GM23338 (cell line): Measurements from ENCODE around the gene ZNF776. TPM values are rescaled to one million over a fixed set of nuclear protein-coding genes. Genes with fewer than 3 reads are reported as not detected.

ENCODE experiments used
- ATAC-seq: fragments of 200-7000 bp; cut with Tn5 transposase; 3 replicates; pipeline ENCODE4 v1.9.1; 2020
- DNase-seq: peaks from one replicate; pipeline ENCODE4 v3.0.0-alpha.2; 2015; ENCODE audit warnings: low spot score
- H2AFZ ChIP-seq: fragments of 200-600 bp; sonication (generic); 2 replicates; pipeline ENCODE4 v1.8.0; 2016; ENCODE audit warnings: antibody characterized with exemption, mild to moderate bottlenecking, moderate library complexity
- H3F3A ChIP-seq: fragments of 200-600 bp; sonication (generic); replicated peaks from 2 replicates; pipeline ENCODE4 v1.8.0; 2017; ENCODE audit warnings: antibody characterized with exemption, mixed run types, low read depth
- H3K27ac ChIP-seq: fragments of 200-600 bp; sonication (generic); 2 replicates; pipeline ENCODE4 v1.6.1; 2016; ENCODE audit warnings: low read depth
- H3K27me3 ChIP-seq: fragments of 200-600 bp; sonication (generic); 2 replicates; pipeline ENCODE4 v1.8.0; 2016; ENCODE audit warnings: mild to moderate bottlenecking, mixed run types, moderate library complexity; ENCODE audit not compliant: insufficient read depth
- H3K36me3 ChIP-seq: fragments of 200-600 bp; sonication (generic); 2 replicates; pipeline ENCODE4 v1.8.0; 2016; ENCODE audit warnings: mild to moderate bottlenecking; ENCODE audit not compliant: insufficient read depth
- H3K4me1 ChIP-seq: fragments of 200-600 bp; sonication (generic); 2 replicates; pipeline ENCODE4 v1.8.0; 2016; ENCODE audit warnings: mild to moderate bottlenecking, moderate library complexity; ENCODE audit not compliant: insufficient read depth
- H3K4me2 ChIP-seq: fragments of 200-600 bp; sonication (generic); 2 replicates; pipeline ENCODE4 v1.7.1; 2017; ENCODE audit warnings: mixed run types
- H3K4me3 ChIP-seq: fragments of 200-600 bp; sonication (generic); 2 replicates; pipeline ENCODE4 v1.6.1; 2016; ENCODE audit warnings: mixed run types
- H3K79me2 ChIP-seq: fragments of 200-600 bp; sonication (generic); replicated peaks from 2 replicates; pipeline ENCODE4 v1.8.0; 2017; ENCODE audit warnings: mild to moderate bottlenecking; ENCODE audit not compliant: insufficient read depth
- H3K9me2 ChIP-seq: fragments of 200-600 bp; sonication (generic); 2 replicates; pipeline ENCODE4 v1.8.0; 2017; ENCODE audit not compliant: insufficient read depth
- H4K20me1 ChIP-seq: fragments of 200-600 bp; sonication (generic); replicated peaks from 2 replicates; pipeline ENCODE4 v1.8.0; 2017; ENCODE audit warnings: mild to moderate bottlenecking; ENCODE audit not compliant: insufficient read depth
- H3K27ac Mint-ChIP-seq: 2 replicates; pipeline ENCODE4 v1.8.0; 2020; ENCODE audit warnings: inconsistent platforms, mild to moderate bottlenecking, moderate library complexity, mixed read lengths
- H3K27me3 Mint-ChIP-seq: 3 replicates; pipeline ENCODE4 v1.8.0; 2022; ENCODE audit warnings: low read depth, mild to moderate bottlenecking, moderate library complexity, mixed read lengths, inconsistent platforms; ENCODE audit not compliant: insufficient read depth, poor library complexity
- H3K36me3 Mint-ChIP-seq: 3 replicates; pipeline ENCODE4 v1.8.0; 2021; ENCODE audit warnings: low read depth, mild to moderate bottlenecking, inconsistent platforms, moderate library complexity, mixed read lengths
- H3K4me1 Mint-ChIP-seq: 3 replicates; pipeline ENCODE4 v1.8.0; 2020; ENCODE audit warnings: mild to moderate bottlenecking, inconsistent platforms, mixed read lengths
- H3K4me3 Mint-ChIP-seq: 3 replicates; pipeline ENCODE4 v1.8.0; 2021; ENCODE audit warnings: moderate library complexity, mild to moderate bottlenecking, inconsistent platforms, mixed read lengths
- H3K9me3 Mint-ChIP-seq: 3 replicates; pipeline ENCODE4 v1.8.0; 2020; ENCODE audit warnings: moderate library complexity, mild to moderate bottlenecking, inconsistent platforms, mixed read lengths
- CREB1 ChIP-seq: fragments of 250-450 bp; sonication (Bioruptor Pico); IDR thresholded peaks from 2 replicates; pipeline ENCODE4 v1.5.0; 2020; ENCODE audit warnings: low read depth, mild to moderate bottlenecking, moderate library complexity
- EZH2 ChIP-seq: fragments of 200-600 bp; sonication (generic); IDR thresholded peaks from one replicate; pipeline ENCODE4 v1.8.0; 2017; ENCODE audit warnings: antibody characterized with exemption, mild to moderate bottlenecking, low read depth; ENCODE audit not compliant: unreplicated experiment
- EZH2phosphoT487 ChIP-seq: fragments of 200-600 bp; sonication (generic); IDR thresholded peaks from one replicate; pipeline ENCODE4 v1.8.1; 2018; ENCODE audit warnings: antibody characterized with exemption; ENCODE audit not compliant: unreplicated experiment
- JUNB ChIP-seq: IDR thresholded peaks from one replicate; pipeline ENCODE4 v1.6.1; 2016; ENCODE audit warnings: antibody characterized with exemption; ENCODE audit not compliant: unreplicated experiment
- NANOG ChIP-seq: IDR thresholded peaks from 2 replicates; pipeline ENCODE4 v1.6.1; 2016; ENCODE audit warnings: antibody characterized with exemption, borderline replicate concordance
- POLR2AphosphoS5 ChIP-seq: IDR thresholded peaks from 2 replicates; pipeline ENCODE4 v1.6.1; 2016; ENCODE audit warnings: antibody characterized with exemption, low read depth
- STAT1 ChIP-seq: IDR thresholded peaks from one replicate; pipeline ENCODE4 v1.6.1; 2016; ENCODE audit warnings: antibody characterized with exemption; ENCODE audit not compliant: unreplicated experiment
- ZNF114 ChIP-seq: fragments of 250-450 bp; sonication (Bioruptor Pico); IDR thresholded peaks from 2 replicates; pipeline ENCODE4 v1.5.0; 2020; ENCODE audit warnings: mild to moderate bottlenecking, moderate library complexity
- ZNF331 ChIP-seq: fragments of 250-450 bp; sonication (Bioruptor Pico); IDR thresholded peaks from 2 replicates; pipeline ENCODE4 v1.5.0; 2020; ENCODE audit warnings: low read depth, mild to moderate bottlenecking, moderate library complexity
- polyA plus RNA-seq: library from polyadenylated mRNA; unstranded; fragments of >200 nt; fragmentation: Nextera tagmentation; extraction: Ambion mirVana; gene quantifications from 2 replicates; pipeline ENCODE4 v1.2.1, GENCODE V29; 2016
- total RNA-seq: library from RNA; depleted of rRNA; stranded (reverse); fragments of >200 nt; shearing (Covaris generic); gene quantifications from 2 replicates; pipeline ENCODE4 v1.2.3, GENCODE V29; 2014
- TF ChIP-seq, protein P1 (sequence below): fragments of 250-450 bp; sonication (Bioruptor Pico); IDR thresholded peaks from 2 replicates; pipeline ENCODE4 v1.5.0; 2020; ENCODE audit warnings: mild to moderate bottlenecking, moderate library complexity
- TF ChIP-seq, protein P2 (sequence below), 2 experiments: fragments of 200-600 bp in 1 of 2; sonication (generic) in 1 of 2; conservative IDR thresholded peaks; 2 replicates each; pipeline versions ENCODE4 v1.5.1 to v1.6.1; 2016 to 2017; ENCODE audit warnings: antibody characterized with exemption in 2 of 2, low read depth in 2 of 2, mild to moderate bottlenecking in 2 of 2, moderate library complexity in 1 of 2
- TF ChIP-seq, protein P3 (sequence below): IDR thresholded peaks from 2 replicates; pipeline ENCODE4 v1.6.1; 2016; ENCODE audit warnings: antibody characterized with exemption
- TF ChIP-seq, protein P4 (sequence below): IDR thresholded peaks from one replicate; pipeline ENCODE4 v1.6.1; 2018; ENCODE audit warnings: antibody characterized with exemption; ENCODE audit not compliant: unreplicated experiment

ZNF776 gene
- total and polyA plus RNA-seq, 2 experiments from 2014 or later: 5.9 to 19.4 TPM

DNA sequence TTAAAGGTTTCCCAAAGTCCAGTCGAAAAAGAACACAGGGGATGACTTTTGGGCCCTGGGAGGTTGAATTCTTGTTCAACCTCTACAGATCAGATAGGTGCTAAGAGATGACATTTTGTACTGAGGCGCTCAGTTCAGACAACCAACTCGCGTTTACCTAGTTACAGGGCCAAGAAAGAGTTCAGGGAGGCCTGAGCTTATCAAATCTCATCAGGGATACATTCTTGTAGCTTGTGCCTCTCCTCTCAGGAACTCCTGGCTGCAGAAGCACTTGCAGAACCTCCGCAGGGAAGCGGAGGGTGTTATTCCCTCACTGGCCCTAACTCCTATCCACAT is 825 bp downstream of the ZNF776 start:
- TF ChIP-seq, protein P1, sequence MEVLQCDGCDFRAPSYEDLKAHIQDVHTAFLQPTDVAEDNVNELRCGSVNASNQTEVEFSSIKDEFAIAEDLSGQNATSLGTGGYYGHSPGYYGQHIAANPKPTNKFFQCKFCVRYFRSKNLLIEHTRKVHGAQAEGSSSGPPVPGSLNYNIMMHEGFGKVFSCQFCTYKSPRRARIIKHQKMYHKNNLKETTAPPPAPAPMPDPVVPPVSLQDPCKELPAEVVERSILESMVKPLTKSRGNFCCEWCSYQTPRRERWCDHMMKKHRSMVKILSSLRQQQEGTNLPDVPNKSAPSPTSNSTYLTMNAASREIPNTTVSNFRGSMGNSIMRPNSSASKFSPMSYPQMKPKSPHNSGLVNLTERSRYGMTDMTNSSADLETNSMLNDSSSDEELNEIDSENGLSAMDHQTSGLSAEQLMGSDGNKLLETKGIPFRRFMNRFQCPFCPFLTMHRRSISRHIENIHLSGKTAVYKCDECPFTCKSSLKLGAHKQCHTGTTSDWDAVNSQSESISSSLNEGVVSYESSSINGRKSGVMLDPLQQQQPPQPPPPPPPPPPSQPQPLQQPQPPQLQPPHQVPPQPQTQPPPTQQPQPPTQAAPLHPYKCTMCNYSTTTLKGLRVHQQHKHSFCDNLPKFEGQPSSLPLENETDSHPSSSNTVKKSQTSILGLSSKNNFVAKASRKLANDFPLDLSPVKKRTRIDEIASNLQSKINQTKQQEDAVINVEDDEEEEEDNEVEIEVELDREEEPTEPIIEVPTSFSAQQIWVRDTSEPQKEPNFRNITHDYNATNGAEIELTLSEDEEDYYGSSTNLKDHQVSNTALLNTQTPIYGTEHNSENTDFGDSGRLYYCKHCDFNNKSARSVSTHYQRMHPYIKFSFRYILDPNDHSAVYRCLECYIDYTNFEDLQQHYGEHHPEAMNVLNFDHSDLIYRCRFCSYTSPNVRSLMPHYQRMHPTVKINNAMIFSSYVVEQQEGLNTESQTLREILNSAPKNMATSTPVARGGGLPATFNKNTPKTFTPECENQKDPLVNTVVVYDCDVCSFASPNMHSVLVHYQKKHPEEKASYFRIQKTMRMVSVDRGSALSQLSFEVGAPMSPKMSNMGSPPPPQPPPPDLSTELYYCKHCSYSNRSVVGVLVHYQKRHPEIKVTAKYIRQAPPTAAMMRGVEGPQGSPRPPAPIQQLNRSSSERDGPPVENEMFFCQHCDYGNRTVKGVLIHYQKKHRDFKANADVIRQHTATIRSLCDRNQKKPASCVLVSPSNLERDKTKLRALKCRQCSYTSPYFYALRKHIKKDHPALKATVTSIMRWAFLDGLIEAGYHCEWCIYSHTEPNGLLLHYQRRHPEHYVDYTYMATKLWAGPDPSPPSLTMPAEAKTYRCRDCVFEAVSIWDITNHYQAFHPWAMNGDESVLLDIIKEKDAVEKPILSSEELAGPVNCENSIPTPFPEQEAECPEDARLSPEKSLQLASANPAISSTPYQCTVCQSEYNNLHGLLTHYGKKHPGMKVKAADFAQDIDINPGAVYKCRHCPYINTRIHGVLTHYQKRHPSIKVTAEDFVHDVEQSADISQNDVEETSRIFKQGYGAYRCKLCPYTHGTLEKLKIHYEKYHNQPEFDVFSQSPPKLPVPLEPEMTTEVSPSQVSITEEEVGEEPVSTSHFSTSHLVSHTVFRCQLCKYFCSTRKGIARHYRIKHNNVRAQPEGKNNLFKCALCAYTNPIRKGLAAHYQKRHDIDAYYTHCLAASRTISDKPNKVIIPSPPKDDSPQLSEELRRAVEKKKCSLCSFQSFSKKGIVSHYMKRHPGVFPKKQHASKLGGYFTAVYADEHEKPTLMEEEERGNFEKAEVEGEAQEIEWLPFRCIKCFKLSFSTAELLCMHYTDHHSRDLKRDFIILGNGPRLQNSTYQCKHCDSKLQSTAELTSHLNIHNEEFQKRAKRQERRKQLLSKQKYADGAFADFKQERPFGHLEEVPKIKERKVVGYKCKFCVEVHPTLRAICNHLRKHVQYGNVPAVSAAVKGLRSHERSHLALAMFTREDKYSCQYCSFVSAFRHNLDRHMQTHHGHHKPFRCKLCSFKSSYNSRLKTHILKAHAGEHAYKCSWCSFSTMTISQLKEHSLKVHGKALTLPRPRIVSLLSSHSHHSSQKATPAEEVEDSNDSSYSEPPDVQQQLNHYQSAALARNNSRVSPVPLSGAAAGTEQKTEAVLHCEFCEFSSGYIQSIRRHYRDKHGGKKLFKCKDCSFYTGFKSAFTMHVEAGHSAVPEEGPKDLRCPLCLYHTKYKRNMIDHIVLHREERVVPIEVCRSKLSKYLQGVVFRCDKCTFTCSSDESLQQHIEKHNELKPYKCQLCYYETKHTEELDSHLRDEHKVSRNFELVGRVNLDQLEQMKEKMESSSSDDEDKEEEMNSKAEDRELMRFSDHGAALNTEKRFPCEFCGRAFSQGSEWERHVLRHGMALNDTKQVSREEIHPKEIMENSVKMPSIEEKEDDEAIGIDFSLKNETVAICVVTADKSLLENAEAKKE: no peak
- TF ChIP-seq EZH2 (no peak), ZNF331 (CRISPR knock-in tag) (no peak), JUNB (no peak), NANOG (no peak), ZNF114 (CRISPR knock-in tag) (no peak), POLR2AphosphoS5 (no peak), CREB1 (CRISPR knock-in tag) (no peak), EZH2phosphoT487 (no peak), STAT1 (no peak)
- TF ChIP-seq, protein P2, sequence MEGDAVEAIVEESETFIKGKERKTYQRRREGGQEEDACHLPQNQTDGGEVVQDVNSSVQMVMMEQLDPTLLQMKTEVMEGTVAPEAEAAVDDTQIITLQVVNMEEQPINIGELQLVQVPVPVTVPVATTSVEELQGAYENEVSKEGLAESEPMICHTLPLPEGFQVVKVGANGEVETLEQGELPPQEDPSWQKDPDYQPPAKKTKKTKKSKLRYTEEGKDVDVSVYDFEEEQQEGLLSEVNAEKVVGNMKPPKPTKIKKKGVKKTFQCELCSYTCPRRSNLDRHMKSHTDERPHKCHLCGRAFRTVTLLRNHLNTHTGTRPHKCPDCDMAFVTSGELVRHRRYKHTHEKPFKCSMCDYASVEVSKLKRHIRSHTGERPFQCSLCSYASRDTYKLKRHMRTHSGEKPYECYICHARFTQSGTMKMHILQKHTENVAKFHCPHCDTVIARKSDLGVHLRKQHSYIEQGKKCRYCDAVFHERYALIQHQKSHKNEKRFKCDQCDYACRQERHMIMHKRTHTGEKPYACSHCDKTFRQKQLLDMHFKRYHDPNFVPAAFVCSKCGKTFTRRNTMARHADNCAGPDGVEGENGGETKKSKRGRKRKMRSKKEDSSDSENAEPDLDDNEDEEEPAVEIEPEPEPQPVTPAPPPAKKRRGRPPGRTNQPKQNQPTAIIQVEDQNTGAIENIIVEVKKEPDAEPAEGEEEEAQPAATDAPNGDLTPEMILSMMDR (conservative IDR thresholded peaks at IDR 0.05; ENCODE audit: low read depth in 2 of 2): no peak
- TF ChIP-seq, protein P3, sequence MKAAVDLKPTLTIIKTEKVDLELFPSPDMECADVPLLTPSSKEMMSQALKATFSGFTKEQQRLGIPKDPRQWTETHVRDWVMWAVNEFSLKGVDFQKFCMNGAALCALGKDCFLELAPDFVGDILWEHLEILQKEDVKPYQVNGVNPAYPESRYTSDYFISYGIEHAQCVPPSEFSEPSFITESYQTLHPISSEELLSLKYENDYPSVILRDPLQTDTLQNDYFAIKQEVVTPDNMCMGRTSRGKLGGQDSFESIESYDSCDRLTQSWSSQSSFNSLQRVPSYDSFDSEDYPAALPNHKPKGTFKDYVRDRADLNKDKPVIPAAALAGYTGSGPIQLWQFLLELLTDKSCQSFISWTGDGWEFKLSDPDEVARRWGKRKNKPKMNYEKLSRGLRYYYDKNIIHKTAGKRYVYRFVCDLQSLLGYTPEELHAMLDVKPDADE: no peak
- TF ChIP-seq, protein P4, sequence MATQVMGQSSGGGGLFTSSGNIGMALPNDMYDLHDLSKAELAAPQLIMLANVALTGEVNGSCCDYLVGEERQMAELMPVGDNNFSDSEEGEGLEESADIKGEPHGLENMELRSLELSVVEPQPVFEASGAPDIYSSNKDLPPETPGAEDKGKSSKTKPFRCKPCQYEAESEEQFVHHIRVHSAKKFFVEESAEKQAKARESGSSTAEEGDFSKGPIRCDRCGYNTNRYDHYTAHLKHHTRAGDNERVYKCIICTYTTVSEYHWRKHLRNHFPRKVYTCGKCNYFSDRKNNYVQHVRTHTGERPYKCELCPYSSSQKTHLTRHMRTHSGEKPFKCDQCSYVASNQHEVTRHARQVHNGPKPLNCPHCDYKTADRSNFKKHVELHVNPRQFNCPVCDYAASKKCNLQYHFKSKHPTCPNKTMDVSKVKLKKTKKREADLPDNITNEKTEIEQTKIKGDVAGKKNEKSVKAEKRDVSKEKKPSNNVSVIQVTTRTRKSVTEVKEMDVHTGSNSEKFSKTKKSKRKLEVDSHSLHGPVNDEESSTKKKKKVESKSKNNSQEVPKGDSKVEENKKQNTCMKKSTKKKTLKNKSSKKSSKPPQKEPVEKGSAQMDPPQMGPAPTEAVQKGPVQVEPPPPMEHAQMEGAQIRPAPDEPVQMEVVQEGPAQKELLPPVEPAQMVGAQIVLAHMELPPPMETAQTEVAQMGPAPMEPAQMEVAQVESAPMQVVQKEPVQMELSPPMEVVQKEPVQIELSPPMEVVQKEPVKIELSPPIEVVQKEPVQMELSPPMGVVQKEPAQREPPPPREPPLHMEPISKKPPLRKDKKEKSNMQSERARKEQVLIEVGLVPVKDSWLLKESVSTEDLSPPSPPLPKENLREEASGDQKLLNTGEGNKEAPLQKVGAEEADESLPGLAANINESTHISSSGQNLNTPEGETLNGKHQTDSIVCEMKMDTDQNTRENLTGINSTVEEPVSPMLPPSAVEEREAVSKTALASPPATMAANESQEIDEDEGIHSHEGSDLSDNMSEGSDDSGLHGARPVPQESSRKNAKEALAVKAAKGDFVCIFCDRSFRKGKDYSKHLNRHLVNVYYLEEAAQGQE: no peak
- Mint-ChIP-seq H3K4me1 (peaks cover 9% of the 10 kb centered on the region; the same call in 2 of the 3 replicates), H3K27ac (peak overlapping the region; percentile 92; the same call in 1 of the 2 replicates), H3K27me3 (peaks cover 5% of the 10 kb centered on the region), H3K9me3 (no peaks in the 10 kb centered on the region), H3K4me3 (peak overlapping the region; percentile 90), H3K36me3 (peaks cover 45% of the 10 kb centered on the region)
- Histone ChIP-seq H2AFZ (0 out of 2 replicates have a peak overlapping the region, but pooled peaks have one; percentile 79), H3K4me2 (peak overlapping the region; percentile 96), H3K79me2 (peaks cover 41% of the 10 kb centered on the region), H3K9me2 (no peaks in the 10 kb centered on the region; the same call in 1 of the 2 replicates), H3K27me3 (no peaks in the 10 kb centered on the region), H4K20me1 (peaks cover 29% of the 10 kb centered on the region), H3K36me3 (peaks cover 21% of the 10 kb centered on the region), H3K27ac (no peak overlapping the region), H3K4me3 (peak overlapping the region; percentile 87), H3F3A (peaks cover 6% of the 10 kb centered on the region; the same call in 1 of the 2 replicates), H3K4me1 (peaks cover 4% of the 10 kb centered on the region; the same call in 1 of the 2 replicates)
- ATAC-seq (no peak), DNase-seq (no peak)
